GM21619 (cell line): ENCODE data around the gene ANK3.

Experiments used
- ATAC-seq: cut with Tn5 transposase; IDR thresholded peaks from one replicate; pipeline ENCODE4 v1.9.1; 2021; ENCODE audit not compliant: unreplicated experiment

ANK3 gene

GRCh38 chr10:60380781-60381180, 8.9 kb downstream of the ANK3 start:
- ATAC-seq: no peak

GRCh38 chr10:60377955-60378354, 11.7 kb downstream of the ANK3 start:
- no peak for ATAC-seq

- ATAC-seq: no peak
Observed at GRCh38 chr10:60377042-60377352, 12.7 kb downstream of the ANK3 start.

- ATAC-seq: no peak
Observed at GRCh38 chr10:60376221-60377041, 13.2 kb downstream of the ANK3 start.

GRCh38 chr10:60375293-60376004, 14.2 kb downstream of the ANK3 start:
- ATAC-seq: no peak

GRCh38 chr10:60374836-60375235, 14.8 kb downstream of the ANK3 start:
- ATAC-seq: no peak

GRCh38 chr10:60372436-60372835, 17.2 kb downstream of the ANK3 start:
- no peak for ATAC-seq

- ATAC-seq: no peak
Observed at GRCh38 chr10:60369547-60369930, 20.1 kb downstream of the ANK3 start.

- ATAC-seq: no peak
Observed at GRCh38 chr10:60368875-60369546, 20.7 kb downstream of the ANK3 start.

GRCh38 chr10:60367901-60368300, 21.8 kb downstream of the ANK3 start:
- no peak for ATAC-seq

GRCh38 chr10:60367431-60367830, 22.2 kb downstream of the ANK3 start:
- ATAC-seq: no peak

GRCh38 chr10:60367024-60367423, 22.7 kb downstream of the ANK3 start:
- ATAC-seq: no peak

GRCh38 chr10:60363187-60363586, 26.5 kb downstream of the ANK3 start:
- ATAC-seq: no peak

- no peak for ATAC-seq
Observed at GRCh38 chr10:60362461-60362860, 27.2 kb downstream of the ANK3 start.

- ATAC-seq: no peak
Observed at GRCh38 chr10:60359066-60359465, 30.6 kb downstream of the ANK3 start.

GRCh38 chr10:60358282-60358681, 31.4 kb downstream of the ANK3 start:
- peak; percentile 95 for ATAC-seq

- ATAC-seq: no peak
Observed at GRCh38 chr10:60353519-60354258, 36.0 kb downstream of the ANK3 start.

GRCh38 chr10:60352105-60352504, 37.6 kb downstream of the ANK3 start:
- ATAC-seq: peak; percentile 69

- peak; percentile 62 for ATAC-seq
Observed at GRCh38 chr10:60351191-60351853, 38.4 kb downstream of the ANK3 start.

- ATAC-seq: no peak
Observed at GRCh38 chr10:60350400-60350799, 39.3 kb downstream of the ANK3 start.

- ATAC-seq: no peak
Observed at GRCh38 chr10:60349426-60349825, 40.2 kb downstream of the ANK3 start.
